ENCODE data around the gene PIGBOS1.
"Not testable (repeated sequence)": the region's sequence is repeated elsewhere in the genome, so short reads cannot be mapped to it uniquely, and the experiment has no call there.

The PIGBOS1 gene

DNA sequence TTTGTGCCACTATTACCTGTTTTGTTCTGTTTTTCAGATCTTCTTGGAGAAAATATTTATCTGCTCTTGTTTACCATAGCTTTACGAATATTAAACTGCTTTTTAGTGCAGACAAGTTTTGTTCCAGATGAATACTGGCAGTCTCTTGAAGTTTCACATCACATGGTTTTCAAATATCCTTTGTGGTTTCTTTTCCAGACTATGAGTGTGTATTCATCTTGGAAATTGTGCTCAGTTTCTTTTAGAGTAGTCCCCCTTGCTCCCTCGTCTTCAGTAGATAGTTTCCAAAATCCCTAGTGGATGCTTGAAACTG is 1.3 kb upstream of the PIGBOS1 start:
- POLR2A ChIA-PET (ENCODE audit: low non-redundant PET): no interaction called here
- CTCF ChIA-PET: no interaction called here
- DNase-seq (ENCODE audit: low spot score): no peak
- no peak overlapping the region for H3K27ac ChIP-seq
- TF ChIP-seq, protein P1, sequence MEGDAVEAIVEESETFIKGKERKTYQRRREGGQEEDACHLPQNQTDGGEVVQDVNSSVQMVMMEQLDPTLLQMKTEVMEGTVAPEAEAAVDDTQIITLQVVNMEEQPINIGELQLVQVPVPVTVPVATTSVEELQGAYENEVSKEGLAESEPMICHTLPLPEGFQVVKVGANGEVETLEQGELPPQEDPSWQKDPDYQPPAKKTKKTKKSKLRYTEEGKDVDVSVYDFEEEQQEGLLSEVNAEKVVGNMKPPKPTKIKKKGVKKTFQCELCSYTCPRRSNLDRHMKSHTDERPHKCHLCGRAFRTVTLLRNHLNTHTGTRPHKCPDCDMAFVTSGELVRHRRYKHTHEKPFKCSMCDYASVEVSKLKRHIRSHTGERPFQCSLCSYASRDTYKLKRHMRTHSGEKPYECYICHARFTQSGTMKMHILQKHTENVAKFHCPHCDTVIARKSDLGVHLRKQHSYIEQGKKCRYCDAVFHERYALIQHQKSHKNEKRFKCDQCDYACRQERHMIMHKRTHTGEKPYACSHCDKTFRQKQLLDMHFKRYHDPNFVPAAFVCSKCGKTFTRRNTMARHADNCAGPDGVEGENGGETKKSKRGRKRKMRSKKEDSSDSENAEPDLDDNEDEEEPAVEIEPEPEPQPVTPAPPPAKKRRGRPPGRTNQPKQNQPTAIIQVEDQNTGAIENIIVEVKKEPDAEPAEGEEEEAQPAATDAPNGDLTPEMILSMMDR (conservative IDR thresholded peaks at IDR 0.05; ENCODE audit: low read depth): no peak

DNA sequence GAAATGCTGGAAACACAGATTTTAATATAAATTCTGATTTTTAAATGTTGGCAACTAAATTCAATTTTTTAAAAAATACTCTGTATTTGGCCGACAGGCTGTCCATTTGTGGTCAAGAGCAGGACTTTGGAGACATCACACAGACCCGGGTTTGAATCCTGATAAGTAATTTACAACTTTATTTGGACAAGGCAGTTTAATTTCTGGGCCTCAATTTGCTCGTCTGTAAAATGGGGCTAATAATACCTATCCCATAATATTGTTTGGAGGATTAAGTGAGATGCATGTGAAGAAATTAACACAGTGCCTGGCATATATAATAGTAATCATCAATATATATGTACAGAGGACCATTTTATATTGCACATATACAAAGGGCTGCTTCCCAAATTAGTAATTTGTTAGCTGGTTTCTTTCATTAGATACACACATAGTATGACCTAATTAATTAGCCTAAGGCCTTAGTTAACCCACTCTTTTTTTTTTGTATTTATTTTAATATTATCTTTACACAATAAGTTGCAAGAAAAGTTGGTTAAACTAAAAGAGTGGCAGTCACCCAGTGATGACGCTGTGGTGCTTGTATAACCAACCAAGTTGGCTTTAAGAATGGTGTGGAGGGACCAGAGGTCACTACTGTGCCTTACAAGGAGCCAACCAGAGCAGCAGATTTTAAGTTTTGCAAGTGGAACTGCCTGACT is 764 bp upstream of the PIGBOS1 start:
- CTCF ChIA-PET: interaction anchor here (0.7 to 0.8 kb wide), 2 partner anchors 34 to 91 kb away, joined by 3 read pairs; no protein-coding TSS in a partner anchor
- POLR2A ChIA-PET (ENCODE audit: low non-redundant PET): interaction anchor here (0.6 to 0.8 kb wide), 2 partner anchors 87 to 308 kb away, joined by 3 to 4 read pairs; no protein-coding TSS in a partner anchor
- TF ChIP-seq, protein P1 (conservative IDR thresholded peaks at IDR 0.05; ENCODE audit: low read depth): no peak
- no peak for DNase-seq (ENCODE audit: low spot score)
- peak overlapping the region; percentile 86 for H3K27ac ChIP-seq

DNA sequence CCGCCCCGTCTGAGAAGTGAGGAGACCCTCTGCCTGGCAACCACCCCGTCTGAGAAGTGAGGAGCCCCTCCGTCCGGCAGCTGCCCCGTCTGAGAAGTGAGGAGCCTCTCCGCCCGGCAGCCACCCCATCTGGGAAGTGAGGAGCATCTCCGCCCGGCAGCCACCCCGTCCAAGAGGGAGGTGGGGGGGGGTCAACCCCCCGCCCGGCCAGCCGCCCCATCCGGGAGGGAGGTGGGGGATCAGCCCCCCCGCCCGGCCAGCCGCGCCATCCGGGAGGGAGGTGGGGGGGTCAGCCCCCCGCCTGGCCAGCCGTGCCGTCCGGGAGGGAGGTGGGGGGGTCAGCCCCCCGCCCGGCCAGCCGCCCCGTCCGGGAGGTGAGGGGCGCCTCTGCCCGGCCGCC is 16.1 kb downstream of the PIGBOS1 start:
- POLR2A ChIA-PET (ENCODE audit: low non-redundant PET); H3K27ac ChIP-seq; DNase-seq (ENCODE audit: low spot score): not testable (repeated sequence)

DNA sequence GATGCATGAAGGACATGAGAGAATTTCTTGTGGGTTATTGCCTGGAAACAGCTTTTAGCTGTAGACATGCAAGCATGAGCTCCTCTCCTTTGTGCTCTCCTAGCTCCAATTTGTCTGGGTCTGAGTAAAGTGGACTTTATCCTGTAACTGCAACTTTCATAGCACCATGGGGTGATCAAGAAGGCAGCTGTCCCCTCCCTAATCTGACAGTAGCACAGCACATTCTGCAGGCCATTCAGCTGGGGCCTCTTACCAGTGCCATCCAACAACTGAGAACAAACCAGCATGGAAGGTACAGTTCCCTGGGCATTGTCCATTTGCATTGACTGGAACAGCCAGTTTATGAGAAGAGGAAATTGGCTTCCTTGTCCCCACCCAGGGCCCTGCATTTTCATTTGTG is 21.6 kb downstream of the PIGBOS1 start:
- TF ChIP-seq, protein P1 (conservative IDR thresholded peaks at IDR 0.05; ENCODE audit: low read depth): no peak
- ChIA-PET CTCF (no interaction called here), POLR2A (ENCODE audit: low non-redundant PET) (no interaction called here)
- DNase-seq (ENCODE audit: low spot score): no peak
- H3K27ac ChIP-seq: no peak overlapping the region

More for the DNA sequence above, 16.1 kb downstream of the PIGBOS1 start:
- CTCF ChIA-PET: not testable (repeated sequence)

DNA sequence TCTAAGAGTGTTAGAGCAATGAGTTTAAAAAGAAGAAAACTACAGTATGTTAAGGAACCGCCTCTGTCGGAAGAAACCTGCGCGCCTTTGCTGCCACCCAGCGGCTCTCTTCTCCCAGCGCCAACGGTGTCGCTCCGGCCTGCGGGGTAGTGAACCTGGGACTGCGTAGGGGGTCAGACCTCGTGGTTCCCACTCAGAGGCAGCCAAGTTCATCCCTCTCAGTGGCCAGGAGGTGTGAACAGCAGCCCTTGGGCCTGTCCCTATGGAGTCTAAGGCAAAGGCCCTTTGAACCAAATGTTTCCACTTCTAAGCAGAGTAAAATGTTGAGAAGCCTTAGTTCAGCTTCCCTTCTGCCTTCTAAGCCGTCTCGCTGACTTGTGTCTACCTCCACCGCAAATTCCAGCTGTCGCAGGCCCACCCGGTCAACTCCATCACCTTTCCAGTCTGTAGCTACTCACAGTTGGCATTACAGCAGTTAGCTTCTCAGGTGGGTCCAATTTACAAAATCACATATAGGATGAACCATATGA is 28.3 kb downstream of the PIGBOS1 start:
- CTCF ChIA-PET: interaction anchor here (0.7 to 1.7 kb wide), 5 partner anchors 72 to 1328 kb away, joined by 3 to 7 read pairs (median 4); no protein-coding TSS in a partner anchor
- POLR2A ChIA-PET (ENCODE audit: low non-redundant PET): no interaction called here
- DNase-seq (ENCODE audit: low spot score): peak; percentile 78
- H3K27ac ChIP-seq: peak overlapping the region; percentile 87
- TF ChIP-seq, protein P1 (conservative IDR thresholded peaks at IDR 0.05; ENCODE audit: low read depth): peak; percentile 98

DNA sequence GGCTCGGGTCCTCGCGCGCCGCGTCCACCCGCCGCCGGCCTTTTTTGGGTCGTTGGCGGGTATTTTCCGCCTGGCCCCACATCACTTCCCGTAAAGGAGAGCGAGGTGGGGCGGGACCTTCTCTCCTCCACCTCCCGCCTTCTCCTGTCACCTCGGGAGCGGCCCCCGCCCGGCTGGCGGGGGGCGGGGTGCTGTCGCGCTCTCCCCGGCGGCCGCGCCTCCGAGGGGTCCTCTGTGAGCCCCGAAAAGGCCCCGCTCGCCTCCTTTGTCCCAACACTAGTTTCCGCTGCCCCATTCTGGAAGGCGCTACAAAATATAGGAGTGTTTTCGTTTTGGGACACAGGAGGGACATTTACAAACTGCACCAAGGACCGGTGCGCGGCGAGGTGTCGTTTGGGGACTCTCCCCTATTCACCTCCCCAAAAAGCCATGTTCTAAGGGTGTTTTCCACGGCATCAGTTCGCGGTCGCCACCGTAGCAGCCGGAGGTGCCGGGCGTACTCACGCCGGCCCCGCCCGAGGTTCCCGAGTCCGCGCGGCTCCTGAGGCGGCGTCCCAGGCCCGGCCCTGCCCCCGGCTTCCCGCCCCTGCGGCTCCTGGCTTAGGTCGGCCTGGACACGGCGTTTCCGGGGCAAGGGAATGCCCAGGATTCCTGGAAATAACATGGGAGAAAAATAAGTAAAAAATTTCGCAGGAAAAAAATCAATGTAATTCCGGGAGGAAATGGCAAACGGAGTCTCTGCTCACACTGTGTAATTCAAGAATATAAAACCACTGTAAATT is 29.0 kb downstream of the PIGBOS1 start, which contains the start of gene RAB27A:
Gene RAB27A, minus strand, starts transcription at position 68 of the 782 bp plus-strand sequence. CDS start 54,879 bp downstream, outside the sequence.
- TF ChIP-seq, protein P1 (conservative IDR thresholded peaks at IDR 0.05; ENCODE audit: low read depth): no peak
- CTCF ChIA-PET: interaction anchor here (1.0 to 1.7 kb wide), 2 partner anchors 71 to 1327 kb away, joined by 3 to 7 read pairs; no protein-coding TSS in a partner anchor
- POLR2A ChIA-PET (ENCODE audit: low non-redundant PET): no interaction called here
- peak within 1 kb of the TSS; percentile 87 for H3K27ac ChIP-seq
- peak; percentile 86 for DNase-seq (ENCODE audit: low spot score)

All from RWPE1 (cell line).